ENCODE results near the gene CD2.

DNA sequence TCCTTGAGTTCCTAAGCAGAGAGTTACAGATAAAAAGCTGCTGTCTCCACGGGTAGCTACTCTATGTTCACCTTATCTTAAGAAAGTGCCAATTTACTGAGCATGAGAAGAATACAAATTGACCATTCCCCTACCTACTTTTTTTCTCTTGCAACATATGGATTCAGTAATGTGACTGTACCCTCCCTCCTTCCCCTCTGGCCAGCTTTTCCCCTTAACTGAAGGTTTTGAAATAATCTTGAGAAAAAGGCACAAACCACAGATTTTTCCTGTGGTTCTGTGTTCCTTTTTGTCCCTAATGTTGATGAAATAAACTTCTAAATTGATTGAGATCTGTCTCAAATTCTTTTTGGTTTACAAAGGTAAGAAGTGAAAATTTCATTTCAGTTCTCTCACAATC, 2.6 kb upstream of the CD2 start:
- no peak for TF ChIP-seq EZH2 (IDR thresholded peaks at IDR 0.05; ENCODE audit: low read length, missing control alignments)
- TF ChIP-seq, protein P1, sequence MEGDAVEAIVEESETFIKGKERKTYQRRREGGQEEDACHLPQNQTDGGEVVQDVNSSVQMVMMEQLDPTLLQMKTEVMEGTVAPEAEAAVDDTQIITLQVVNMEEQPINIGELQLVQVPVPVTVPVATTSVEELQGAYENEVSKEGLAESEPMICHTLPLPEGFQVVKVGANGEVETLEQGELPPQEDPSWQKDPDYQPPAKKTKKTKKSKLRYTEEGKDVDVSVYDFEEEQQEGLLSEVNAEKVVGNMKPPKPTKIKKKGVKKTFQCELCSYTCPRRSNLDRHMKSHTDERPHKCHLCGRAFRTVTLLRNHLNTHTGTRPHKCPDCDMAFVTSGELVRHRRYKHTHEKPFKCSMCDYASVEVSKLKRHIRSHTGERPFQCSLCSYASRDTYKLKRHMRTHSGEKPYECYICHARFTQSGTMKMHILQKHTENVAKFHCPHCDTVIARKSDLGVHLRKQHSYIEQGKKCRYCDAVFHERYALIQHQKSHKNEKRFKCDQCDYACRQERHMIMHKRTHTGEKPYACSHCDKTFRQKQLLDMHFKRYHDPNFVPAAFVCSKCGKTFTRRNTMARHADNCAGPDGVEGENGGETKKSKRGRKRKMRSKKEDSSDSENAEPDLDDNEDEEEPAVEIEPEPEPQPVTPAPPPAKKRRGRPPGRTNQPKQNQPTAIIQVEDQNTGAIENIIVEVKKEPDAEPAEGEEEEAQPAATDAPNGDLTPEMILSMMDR (conservative IDR thresholded peaks at IDR 0.05 in 1 of 2, IDR thresholded peaks at IDR 0.05 in 1 of 2; ENCODE audit: low read depth in 1 of 2, low read length in 2 of 2), result no peak

Measured in fibroblast of lung (primary cell).